SK-MEL-5 (cell line): ENCODE data around the gene ABHD5. TPM values are rescaled to one million over a fixed set of nuclear protein-coding genes. Genes with fewer than 3 reads are reported as not detected.

ENCODE experiments used
- DNase-seq: peaks from one replicate; pipeline ENCODE4 v3.0.0-alpha.2; 2016; ENCODE audit warnings: low read depth, low spot score
- in situ Hi-C: cut with HindIII; loops from 2 replicates; pipeline ENCODE4 v1.10.0; 2016; ENCODE audit warnings: low sequenced_read_pairs, high pct_unique_total_duplicates, low pct_unique_long_range_greater_than_20kb
- total RNA-seq: library from RNA; depleted of rRNA; stranded (reverse); fragments of >200 nt; shearing (Covaris generic); gene quantifications from 2 replicates; pipeline ENCODE4 v1.2.3, GENCODE V29; 2014

Gene ABHD5
- total RNA-seq, 1 experiment from 2014 or later: 19.8 TPM

GRCh38 chr3:43699864-43700263, 9.1 kb downstream of the ABHD5 start:
- peak; percentile 47 for DNase-seq
- in situ Hi-C loops: no loop called here

- DNase-seq: no peak
- in situ Hi-C loops: no loop called here
These were observed 14.0 kb downstream of the ABHD5 start for GRCh38 chr3:43704697-43705096.

- no peak for DNase-seq
- in situ Hi-C loops: no loop called here
These were observed 15.6 kb downstream of the ABHD5 start for GRCh38 chr3:43706342-43706741.

DNA sequence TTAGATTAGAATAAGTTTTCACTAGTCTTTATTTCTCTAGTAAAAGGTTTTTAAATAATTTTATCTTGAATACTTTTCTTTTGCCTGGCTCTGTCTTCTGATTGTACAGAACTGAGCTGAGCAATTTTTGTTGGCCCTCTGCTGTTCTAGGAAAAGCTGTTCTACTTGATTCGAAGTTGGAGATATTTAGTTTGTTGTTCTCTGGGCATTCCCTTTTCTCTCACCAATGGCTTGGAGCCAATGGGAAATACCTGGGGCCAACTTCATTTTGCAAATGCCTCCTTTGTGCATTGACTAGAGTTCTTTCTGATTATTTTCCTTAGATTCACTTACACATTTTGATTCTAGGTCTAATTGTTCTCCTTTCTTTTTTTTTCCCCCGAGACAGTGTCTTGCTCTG, 16.5 kb downstream of the ABHD5 start:
- DNase-seq: no peak
- in situ Hi-C loops: no loop called here

- in situ Hi-C loops: no loop called here
- peak; percentile 23 for DNase-seq
These were observed 17.3 kb downstream of the ABHD5 start for GRCh38 chr3:43707998-43708397.

GRCh38 chr3:43709022-43709421, 18.3 kb downstream of the ABHD5 start:
- DNase-seq: peak; percentile 60
- in situ Hi-C loops: no loop called here

GRCh38 chr3:43710607-43711006, 19.9 kb downstream of the ABHD5 start:
- in situ Hi-C loops: no loop called here
- DNase-seq: peak; percentile 33

GRCh38 chr3:43718296-43718695, 27.6 kb downstream of the ABHD5 start:
- DNase-seq: no peak
- in situ Hi-C loops: no loop called here

GRCh38 chr3:43723121-43723734, 32.5 kb downstream of the ABHD5 start:
- in situ Hi-C loops: no loop called here
- DNase-seq: no peak

DNA sequence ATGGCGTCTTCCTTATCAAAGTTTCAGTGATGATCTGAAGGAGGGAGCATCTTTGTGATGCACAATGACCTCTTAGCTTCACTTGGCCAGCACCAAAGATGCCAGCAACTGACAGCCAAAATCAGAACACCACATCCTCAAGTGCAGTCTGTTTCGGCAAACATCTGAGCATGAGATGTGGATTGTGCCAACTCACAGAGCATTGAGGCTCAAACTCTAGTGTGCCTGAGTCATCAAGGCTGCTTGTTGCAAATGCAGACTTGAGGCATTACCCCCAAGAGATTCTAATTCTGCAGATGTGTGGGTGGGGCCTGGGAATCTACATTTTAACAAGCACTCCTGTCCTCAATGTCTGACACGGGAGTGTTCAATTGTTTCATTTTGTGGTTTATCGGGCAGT, 35.8 kb downstream of the ABHD5 start:
- in situ Hi-C loops: no loop called here
- DNase-seq: no peak

- in situ Hi-C loops: no loop called here
- DNase-seq: no peak
These were observed 37.2 kb downstream of the ABHD5 start for GRCh38 chr3:43727930-43728329.

GRCh38 chr3:43728476-43728875, 37.7 kb downstream of the ABHD5 start:
- DNase-seq: no peak
- in situ Hi-C loops: no loop called here

GRCh38 chr3:43728947-43729346, 38.2 kb downstream of the ABHD5 start:
- in situ Hi-C loops: no loop called here

DNA sequence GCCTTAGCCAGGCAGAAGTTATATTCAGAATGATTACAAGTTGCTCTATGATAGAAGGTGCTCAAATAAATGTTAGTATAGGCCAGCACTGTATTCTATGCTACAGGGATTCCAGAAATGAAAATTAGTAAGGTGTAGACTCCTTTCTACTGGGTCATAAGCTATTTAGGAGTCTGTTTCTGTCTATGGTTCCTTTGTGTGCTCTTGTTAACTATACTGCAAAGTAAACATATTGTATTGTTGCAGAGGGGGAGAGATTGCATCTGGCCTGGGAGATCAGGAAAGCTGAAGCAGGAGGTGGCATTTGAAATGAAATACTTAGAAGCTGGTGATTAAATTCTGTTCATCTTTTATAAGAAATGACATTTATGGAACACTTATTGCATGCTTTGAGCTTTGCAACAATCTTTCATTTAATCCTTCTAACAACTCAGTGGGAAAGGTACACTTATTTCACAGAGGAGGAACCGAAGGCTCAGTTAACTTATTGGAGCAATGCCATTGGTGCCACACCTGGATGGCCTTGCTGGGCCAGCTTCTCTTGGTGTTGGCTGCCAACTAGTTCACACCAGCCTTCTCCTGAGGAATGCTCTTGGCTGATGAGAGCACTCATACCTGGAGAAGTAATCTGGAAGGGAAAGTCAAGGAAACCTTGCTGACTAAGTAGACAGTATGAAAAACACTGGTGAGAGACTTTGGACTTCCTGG, 39.1 kb downstream of the ABHD5 start:
- in situ Hi-C loops: no loop called here
- DNase-seq: no peak

More at GRCh38 chr3:43728947-43729346, 38.2 kb downstream of the ABHD5 start:
- DNase-seq: no peak

- in situ Hi-C loops: no loop called here
These were observed 42.1 kb downstream of the ABHD5 start for GRCh38 chr3:43732747-43733425.

DNA sequence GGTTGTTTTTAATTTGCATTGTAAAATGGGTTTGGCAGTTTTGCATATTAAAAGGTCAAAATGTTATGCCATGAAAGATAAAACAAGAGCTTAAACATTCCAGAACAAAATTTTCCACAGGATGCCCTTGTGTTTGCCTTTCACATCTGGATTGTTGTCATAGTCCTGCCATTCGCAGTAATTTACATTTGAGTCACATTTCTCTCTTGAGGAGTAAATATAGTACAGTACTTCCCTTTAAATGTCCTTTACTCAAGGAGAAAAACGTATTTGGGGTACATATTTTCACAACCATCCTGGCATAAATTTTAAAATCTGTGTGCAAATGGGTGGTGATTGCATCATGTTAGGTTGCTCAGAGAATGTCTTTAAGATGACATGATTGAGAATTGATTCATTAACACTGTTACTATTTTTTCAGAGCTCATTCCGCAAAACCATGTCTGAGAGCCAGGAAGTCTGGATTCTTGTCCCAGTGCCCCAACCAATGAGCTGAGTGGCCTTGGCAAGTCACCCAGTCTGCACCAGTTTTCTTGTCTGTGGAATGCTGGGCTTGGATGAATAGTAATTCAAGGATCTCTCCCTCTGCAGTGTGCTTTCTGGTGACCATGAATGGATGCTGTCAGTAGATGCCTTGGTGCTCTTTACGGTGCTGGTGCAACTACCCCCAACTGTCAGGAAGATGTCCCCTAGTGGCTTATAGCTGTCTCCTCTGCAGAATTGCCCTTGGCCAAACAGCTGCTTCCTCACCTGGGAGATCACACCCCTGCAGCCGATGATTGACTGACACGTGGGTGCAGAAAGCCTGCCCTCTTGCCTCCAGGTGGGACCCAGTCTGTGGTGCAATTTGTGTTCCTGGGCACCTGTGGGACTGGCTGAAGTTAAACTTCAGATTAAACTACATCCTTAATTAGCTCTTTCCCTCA, 43.0 kb downstream of the ABHD5 start:
- in situ Hi-C loops: no loop called here
- no peak for DNase-seq

More at GRCh38 chr3:43732747-43733425, 42.1 kb downstream of the ABHD5 start:
- DNase-seq: no peak

- DNase-seq: no peak
- in situ Hi-C loops: no loop called here
These were observed 43.9 kb downstream of the ABHD5 start for GRCh38 chr3:43734685-43735084.

DNA sequence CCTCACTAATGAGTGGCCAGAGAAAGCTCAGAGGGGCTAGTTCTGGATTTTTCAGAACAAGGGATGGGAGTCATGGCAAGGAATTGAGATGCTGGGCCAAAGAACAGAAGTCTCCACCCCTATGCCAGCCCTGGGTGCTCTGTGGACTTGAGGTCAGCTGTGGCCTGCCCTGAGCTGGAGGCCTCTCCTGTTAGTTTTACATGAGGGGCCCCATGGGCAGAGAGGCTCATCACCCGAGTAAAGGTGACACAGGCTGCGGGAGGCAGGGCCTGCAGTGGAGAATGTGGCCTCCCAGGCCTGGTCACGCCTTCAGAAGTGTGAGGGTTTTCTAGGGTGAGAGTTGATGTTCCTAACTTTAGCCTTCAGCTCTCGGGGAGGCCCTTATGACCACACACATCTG, 44.9 kb downstream of the ABHD5 start:
- DNase-seq: no peak
- in situ Hi-C loops: no loop called here
